Liver (tissue), 9 donors: ENCODE data around the gene PPP6R3. TPM values are rescaled to one million over a fixed set of nuclear protein-coding genes. Genes with fewer than 3 reads are reported as not detected.

Source experiments
- DNase-seq: peaks from one replicate; pipeline ENCODE4 v3.0.0-alpha.2; 2017; ENCODE audit warnings: low spot score
- H3K27ac ChIP-seq, 2 donors: one replicate each; pipeline ENCODE4 v1.7.0; 2013; ENCODE audit warnings: inconsistent platforms in 2 of 2, low read length in 2 of 2, control low read depth in 1 of 2, low read depth in 1 of 2, mild to moderate bottlenecking in 1 of 2
- H3K27me3 ChIP-seq, 4 donors: one replicate each; pipeline versions ENCODE4 v1.6.1 to v1.7.0; 2013; ENCODE audit warnings: low read length in 3 of 4, inconsistent platforms in 1 of 4, mild to moderate bottlenecking in 1 of 4, moderate library complexity in 1 of 4; ENCODE audit not compliant: control insufficient read depth in 4 of 4, insufficient read depth in 4 of 4
- H3K36me3 ChIP-seq, 4 donors: one replicate each; pipeline versions ENCODE4 v1.6.1 to v1.7.0; 2013; ENCODE audit warnings: low read length in 3 of 4, mild to moderate bottlenecking in 3 of 4, low read depth in 1 of 4, moderate library complexity in 1 of 4; ENCODE audit not compliant: control insufficient read depth in 4 of 4, insufficient read depth in 3 of 4
- H3K4me1 ChIP-seq, 4 donors: one replicate each; pipeline versions ENCODE4 v1.6.1 to v1.7.0; 2013; ENCODE audit warnings: low read length in 3 of 4, mild to moderate bottlenecking in 3 of 4, moderate library complexity in 1 of 4; ENCODE audit not compliant: control insufficient read depth in 4 of 4, insufficient read depth in 4 of 4
- H3K4me3 ChIP-seq, 3 donors: one replicate each; pipeline versions ENCODE4 v1.6.1 to v1.7.0; 2013; ENCODE audit warnings: low read length in 3 of 3, control low read depth in 1 of 3, low read depth in 1 of 3, mild to moderate bottlenecking in 1 of 3
- H3K9ac ChIP-seq, 2 donors: one replicate each; pipeline ENCODE4 v1.7.0; 2013; ENCODE audit warnings: low read length in 2 of 2, mild to moderate bottlenecking in 2 of 2, moderate library complexity in 2 of 2, control low read depth in 1 of 2, low read depth in 1 of 2
- H3K9me3 ChIP-seq, 4 donors: one replicate each; pipeline versions ENCODE4 v1.6.1 to v1.7.0; 2013; ENCODE audit warnings: low read length in 3 of 4; ENCODE audit not compliant: control insufficient read depth in 4 of 4
- EGR1 ChIP-seq, 2 donors: IDR thresholded peaks; 2 replicates each; pipeline ENCODE4 v1.6.1; 2016 to 2018; ENCODE audit warnings: antibody characterized with exemption in 2 of 2, low read depth in 2 of 2
- FOXA1 ChIP-seq: IDR thresholded peaks from 2 replicates; pipeline ENCODE4 v1.6.1; 2016; ENCODE audit warnings: antibody characterized with exemption
- FOXA2 ChIP-seq: IDR thresholded peaks from 2 replicates; pipeline ENCODE4 v1.6.1; 2016; ENCODE audit warnings: antibody characterized with exemption
- GABPA ChIP-seq, 2 donors: IDR thresholded peaks in 1 of 2; conservative IDR thresholded peaks in 1 of 2; 2 replicates each; pipeline ENCODE4 v1.6.1; 2016; ENCODE audit warnings: antibody characterized with exemption in 2 of 2, mild to moderate bottlenecking in 1 of 2, moderate library complexity in 1 of 2
- HNF4A ChIP-seq, 2 donors: conservative IDR thresholded peaks; 2 replicates each; pipeline ENCODE4 v1.6.1; 2016; ENCODE audit warnings: antibody characterized with exemption in 2 of 2, mild to moderate bottlenecking in 2 of 2
- HNF4G ChIP-seq: IDR thresholded peaks from 2 replicates; pipeline ENCODE4 v1.6.1; 2016; ENCODE audit warnings: antibody characterized with exemption
- JUND ChIP-seq, 2 donors: IDR thresholded peaks; 2 replicates each; pipeline ENCODE4 v1.6.1; 2016; ENCODE audit warnings: antibody characterized with exemption in 2 of 2
- NR2F2 ChIP-seq: IDR thresholded peaks from 2 replicates; pipeline ENCODE4 v1.6.1; 2016; ENCODE audit warnings: antibody characterized with exemption
- RAD21 ChIP-seq, 2 donors: IDR thresholded peaks; 2 replicates each; pipeline ENCODE4 v1.6.1; 2016; ENCODE audit warnings: antibody characterized with exemption in 2 of 2, mild to moderate bottlenecking in 2 of 2
- RXRA ChIP-seq, 2 donors: IDR thresholded peaks; 2 replicates each; pipeline ENCODE4 v1.6.1; 2017 to 2018; ENCODE audit warnings: antibody characterized with exemption in 2 of 2, mild to moderate bottlenecking in 1 of 2
- SP1 ChIP-seq: IDR thresholded peaks from 2 replicates; pipeline ENCODE4 v1.6.1; 2018; ENCODE audit warnings: antibody characterized with exemption, mild to moderate bottlenecking
- TAF1 ChIP-seq: conservative IDR thresholded peaks from 2 replicates; pipeline ENCODE4 v1.6.1; 2016; ENCODE audit warnings: antibody characterized with exemption, mild to moderate bottlenecking
- YY1 ChIP-seq: IDR thresholded peaks from 2 replicates; pipeline ENCODE4 v1.6.1; 2016; ENCODE audit warnings: antibody characterized with exemption, mild to moderate bottlenecking
- WGBS: extraction: QIAGEN DNeasy Blood & Tissue Kit; methylation state at CpG from one replicate; pipeline ENCODE4 v1.1.7; 2013; 5-methylcytosine and 5-hydroxymethylcytosine counted together
- polyA plus RNA-seq, 2 donors: library from polyadenylated mRNA; stranded (reverse) in 1 of 2; unstranded in 1 of 2; fragments of 200-250 nt in 1 of 2; fragments of >200 nt in 1 of 2; fragmentation: Nextera tagmentation in 1 of 2; extraction: Ambion mirVana in 1 of 2; gene quantifications; one replicate each; pipeline versions ENCODE4 v1.2.1 to v1.2.3, GENCODE V29; 2013 to 2015
- total RNA-seq, 2 donors: library from RNA; depleted of rRNA; stranded (reverse); fragments of >200 nt; gene quantifications; one replicate each; pipeline ENCODE4 v1.2.3, GENCODE V29; 2014
- TF ChIP-seq, protein P1 (sequence below): IDR thresholded peaks from 2 replicates; pipeline ENCODE4 v1.6.1; 2016; ENCODE audit warnings: antibody characterized with exemption
- TF ChIP-seq, protein P2 (sequence below): fragments of 150-350 bp; IDR thresholded peaks from 2 replicates; pipeline ENCODE4 v1.5.1; 2017; ENCODE audit warnings: improper control_type of control experiment, low read depth, low read length; ENCODE audit not compliant: missing input control
- TF ChIP-seq, protein P3 (sequence below): IDR thresholded peaks from 2 replicates; pipeline ENCODE4 v1.6.1; 2016; ENCODE audit warnings: antibody characterized with exemption
- TF ChIP-seq, protein P4 (sequence below): IDR thresholded peaks from 2 replicates; pipeline ENCODE4 v1.6.1; 2016; ENCODE audit warnings: antibody characterized with exemption
- TF ChIP-seq, protein P5 (sequence below): IDR thresholded peaks from 2 replicates; pipeline ENCODE4 v1.6.1; 2016; ENCODE audit warnings: antibody characterized with exemption, mild to moderate bottlenecking
- donor health status: healthy.
- donor health status: healthy.
- donor health status: healthy.
- donor health status: healthy.
- donor health status: healthy.

The PPP6R3 gene
- total and polyA plus RNA-seq, 4 donors: 12.3 to 101 (median 58.1) TPM

DNA sequence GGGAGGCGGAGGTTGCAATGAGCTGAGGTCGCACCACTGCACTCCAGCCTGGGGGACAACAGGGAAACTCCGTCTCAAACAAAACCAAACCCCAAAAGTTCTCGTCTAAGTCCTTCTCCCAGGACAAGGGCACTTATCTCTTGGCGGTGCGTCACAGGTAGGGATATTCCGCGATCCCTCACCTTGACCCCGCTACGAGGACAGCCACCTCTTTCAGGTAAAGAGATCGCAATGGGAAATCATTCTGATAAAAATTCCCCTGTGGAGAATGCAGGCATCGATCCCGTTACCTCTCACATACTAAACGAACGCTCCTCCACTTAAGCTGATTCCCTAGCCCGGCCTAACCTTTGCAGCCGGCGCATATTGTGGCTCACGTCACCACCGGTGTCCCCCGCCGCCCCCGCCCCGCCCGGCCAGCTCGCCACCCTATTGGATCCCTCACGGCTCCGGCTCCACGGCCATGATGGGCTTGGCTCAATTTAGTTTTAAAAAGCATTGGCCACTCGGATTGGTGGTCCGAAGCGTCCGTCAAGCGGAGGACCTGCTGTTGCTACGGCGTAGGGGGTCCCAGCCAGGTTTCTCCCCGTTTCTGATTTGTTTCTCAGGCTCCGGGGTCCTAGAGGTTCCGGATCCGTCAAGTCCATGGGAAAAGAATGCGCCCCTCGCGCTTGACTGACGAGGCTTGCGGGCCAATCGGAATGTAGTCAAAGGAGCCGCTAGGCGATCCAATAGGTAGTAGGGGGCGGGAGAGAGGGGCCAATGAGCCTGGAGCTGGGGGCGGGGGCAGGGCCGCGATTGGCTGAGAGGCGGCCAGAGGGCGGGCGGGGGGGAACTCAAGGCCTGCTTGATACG, 439 bp upstream of the PPP6R3 start:
- H3K36me3 ChIP-seq: no peaks in the 10 kb centered on the region
- TF ChIP-seq EGR1 (IDR thresholded peaks at IDR 0.05; ENCODE audit: low read depth in 2 of 2) (peak; percentile 78 to 82), SP1 (peak; percentile 84), RAD21 (IDR thresholded peaks at IDR 0.05) (no peak), GABPA (IDR thresholded peaks at IDR 0.05 in 1 of 2, conservative IDR thresholded peaks at IDR 0.05 in 1 of 2) (peak; percentile 47 to 72), NR2F2 (peak; percentile 58), TAF1 (peak; percentile 43), JUND (IDR thresholded peaks at IDR 0.05) (peak; percentile 46 to 63), YY1 (peak; percentile 95), RXRA (IDR thresholded peaks at IDR 0.05) (peak; percentile 93 to 97), FOXA1 (no peak), HNF4G (peak; percentile 28), FOXA2 (peak; percentile 32), HNF4A (conservative IDR thresholded peaks at IDR 0.05) (peak; percentile 55 to 62)
- TF ChIP-seq, protein P1, sequence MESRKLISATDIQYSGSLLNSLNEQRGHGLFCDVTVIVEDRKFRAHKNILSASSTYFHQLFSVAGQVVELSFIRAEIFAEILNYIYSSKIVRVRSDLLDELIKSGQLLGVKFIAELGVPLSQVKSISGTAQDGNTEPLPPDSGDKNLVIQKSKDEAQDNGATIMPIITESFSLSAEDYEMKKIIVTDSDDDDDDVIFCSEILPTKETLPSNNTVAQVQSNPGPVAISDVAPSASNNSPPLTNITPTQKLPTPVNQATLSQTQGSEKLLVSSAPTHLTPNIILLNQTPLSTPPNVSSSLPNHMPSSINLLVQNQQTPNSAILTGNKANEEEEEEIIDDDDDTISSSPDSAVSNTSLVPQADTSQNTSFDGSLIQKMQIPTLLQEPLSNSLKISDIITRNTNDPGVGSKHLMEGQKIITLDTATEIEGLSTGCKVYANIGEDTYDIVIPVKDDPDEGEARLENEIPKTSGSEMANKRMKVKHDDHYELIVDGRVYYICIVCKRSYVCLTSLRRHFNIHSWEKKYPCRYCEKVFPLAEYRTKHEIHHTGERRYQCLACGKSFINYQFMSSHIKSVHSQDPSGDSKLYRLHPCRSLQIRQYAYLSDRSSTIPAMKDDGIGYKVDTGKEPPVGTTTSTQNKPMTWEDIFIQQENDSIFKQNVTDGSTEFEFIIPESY: peak; percentile 60
- TF ChIP-seq, protein P2, sequence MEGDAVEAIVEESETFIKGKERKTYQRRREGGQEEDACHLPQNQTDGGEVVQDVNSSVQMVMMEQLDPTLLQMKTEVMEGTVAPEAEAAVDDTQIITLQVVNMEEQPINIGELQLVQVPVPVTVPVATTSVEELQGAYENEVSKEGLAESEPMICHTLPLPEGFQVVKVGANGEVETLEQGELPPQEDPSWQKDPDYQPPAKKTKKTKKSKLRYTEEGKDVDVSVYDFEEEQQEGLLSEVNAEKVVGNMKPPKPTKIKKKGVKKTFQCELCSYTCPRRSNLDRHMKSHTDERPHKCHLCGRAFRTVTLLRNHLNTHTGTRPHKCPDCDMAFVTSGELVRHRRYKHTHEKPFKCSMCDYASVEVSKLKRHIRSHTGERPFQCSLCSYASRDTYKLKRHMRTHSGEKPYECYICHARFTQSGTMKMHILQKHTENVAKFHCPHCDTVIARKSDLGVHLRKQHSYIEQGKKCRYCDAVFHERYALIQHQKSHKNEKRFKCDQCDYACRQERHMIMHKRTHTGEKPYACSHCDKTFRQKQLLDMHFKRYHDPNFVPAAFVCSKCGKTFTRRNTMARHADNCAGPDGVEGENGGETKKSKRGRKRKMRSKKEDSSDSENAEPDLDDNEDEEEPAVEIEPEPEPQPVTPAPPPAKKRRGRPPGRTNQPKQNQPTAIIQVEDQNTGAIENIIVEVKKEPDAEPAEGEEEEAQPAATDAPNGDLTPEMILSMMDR: peak; percentile 21
- TF ChIP-seq, protein P3, sequence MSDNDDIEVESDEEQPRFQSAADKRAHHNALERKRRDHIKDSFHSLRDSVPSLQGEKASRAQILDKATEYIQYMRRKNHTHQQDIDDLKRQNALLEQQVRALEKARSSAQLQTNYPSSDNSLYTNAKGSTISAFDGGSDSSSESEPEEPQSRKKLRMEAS: peak; percentile 41
- TF ChIP-seq, protein P4, sequence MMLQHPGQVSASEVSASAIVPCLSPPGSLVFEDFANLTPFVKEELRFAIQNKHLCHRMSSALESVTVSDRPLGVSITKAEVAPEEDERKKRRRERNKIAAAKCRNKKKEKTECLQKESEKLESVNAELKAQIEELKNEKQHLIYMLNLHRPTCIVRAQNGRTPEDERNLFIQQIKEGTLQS: peak; percentile 99
- TF ChIP-seq, protein P5, sequence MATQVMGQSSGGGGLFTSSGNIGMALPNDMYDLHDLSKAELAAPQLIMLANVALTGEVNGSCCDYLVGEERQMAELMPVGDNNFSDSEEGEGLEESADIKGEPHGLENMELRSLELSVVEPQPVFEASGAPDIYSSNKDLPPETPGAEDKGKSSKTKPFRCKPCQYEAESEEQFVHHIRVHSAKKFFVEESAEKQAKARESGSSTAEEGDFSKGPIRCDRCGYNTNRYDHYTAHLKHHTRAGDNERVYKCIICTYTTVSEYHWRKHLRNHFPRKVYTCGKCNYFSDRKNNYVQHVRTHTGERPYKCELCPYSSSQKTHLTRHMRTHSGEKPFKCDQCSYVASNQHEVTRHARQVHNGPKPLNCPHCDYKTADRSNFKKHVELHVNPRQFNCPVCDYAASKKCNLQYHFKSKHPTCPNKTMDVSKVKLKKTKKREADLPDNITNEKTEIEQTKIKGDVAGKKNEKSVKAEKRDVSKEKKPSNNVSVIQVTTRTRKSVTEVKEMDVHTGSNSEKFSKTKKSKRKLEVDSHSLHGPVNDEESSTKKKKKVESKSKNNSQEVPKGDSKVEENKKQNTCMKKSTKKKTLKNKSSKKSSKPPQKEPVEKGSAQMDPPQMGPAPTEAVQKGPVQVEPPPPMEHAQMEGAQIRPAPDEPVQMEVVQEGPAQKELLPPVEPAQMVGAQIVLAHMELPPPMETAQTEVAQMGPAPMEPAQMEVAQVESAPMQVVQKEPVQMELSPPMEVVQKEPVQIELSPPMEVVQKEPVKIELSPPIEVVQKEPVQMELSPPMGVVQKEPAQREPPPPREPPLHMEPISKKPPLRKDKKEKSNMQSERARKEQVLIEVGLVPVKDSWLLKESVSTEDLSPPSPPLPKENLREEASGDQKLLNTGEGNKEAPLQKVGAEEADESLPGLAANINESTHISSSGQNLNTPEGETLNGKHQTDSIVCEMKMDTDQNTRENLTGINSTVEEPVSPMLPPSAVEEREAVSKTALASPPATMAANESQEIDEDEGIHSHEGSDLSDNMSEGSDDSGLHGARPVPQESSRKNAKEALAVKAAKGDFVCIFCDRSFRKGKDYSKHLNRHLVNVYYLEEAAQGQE: no peak
- no peaks in the 10 kb centered on the region for H3K27me3 ChIP-seq
- peak overlapping the region in 1 of 2 donors; percentile 88 for H3K9ac ChIP-seq
- no peaks in the 10 kb centered on the region for H3K9me3 ChIP-seq
- peak overlapping the region; percentile 78 to 96 for H3K27ac ChIP-seq
- 3% methylated on average over 56 of the region's 56 CpGs for WGBS
- peak overlapping the region; percentile 89 to 96 (median 92) for H3K4me3 ChIP-seq
- H3K4me1 ChIP-seq: peaks cover 7 to 43% (median 32%) of the 10 kb centered on the region in 4 donors
- DNase-seq: peak; percentile 98
